GM23338 (cell line): ENCODE measurements around the gene EP300. TPM values are rescaled to one million over a fixed set of nuclear protein-coding genes. Genes with fewer than 3 reads are reported as not detected.

Experiments
- ATAC-seq: fragments of 200-7000 bp; cut with Tn5 transposase; 3 replicates; pipeline ENCODE4 v1.9.1; 2020
- DNase-seq: peaks from one replicate; pipeline ENCODE4 v3.0.0-alpha.2; 2015; ENCODE audit warnings: low spot score
- H2AFZ ChIP-seq: fragments of 200-600 bp; sonication (generic); 2 replicates; pipeline ENCODE4 v1.8.0; 2016; ENCODE audit warnings: antibody characterized with exemption, mild to moderate bottlenecking, moderate library complexity
- H3F3A ChIP-seq: fragments of 200-600 bp; sonication (generic); replicated peaks from 2 replicates; pipeline ENCODE4 v1.8.0; 2017; ENCODE audit warnings: antibody characterized with exemption, mixed run types, low read depth
- H3K27ac ChIP-seq: fragments of 200-600 bp; sonication (generic); 2 replicates; pipeline ENCODE4 v1.6.1; 2016; ENCODE audit warnings: low read depth
- H3K27me3 ChIP-seq: fragments of 200-600 bp; sonication (generic); 2 replicates; pipeline ENCODE4 v1.8.0; 2016; ENCODE audit warnings: mild to moderate bottlenecking, mixed run types, moderate library complexity; ENCODE audit not compliant: insufficient read depth
- H3K36me3 ChIP-seq: fragments of 200-600 bp; sonication (generic); 2 replicates; pipeline ENCODE4 v1.8.0; 2016; ENCODE audit warnings: mild to moderate bottlenecking; ENCODE audit not compliant: insufficient read depth
- H3K4me1 ChIP-seq: fragments of 200-600 bp; sonication (generic); 2 replicates; pipeline ENCODE4 v1.8.0; 2016; ENCODE audit warnings: mild to moderate bottlenecking, moderate library complexity; ENCODE audit not compliant: insufficient read depth
- H3K4me2 ChIP-seq: fragments of 200-600 bp; sonication (generic); 2 replicates; pipeline ENCODE4 v1.7.1; 2017; ENCODE audit warnings: mixed run types
- H3K4me3 ChIP-seq: fragments of 200-600 bp; sonication (generic); 2 replicates; pipeline ENCODE4 v1.6.1; 2016; ENCODE audit warnings: mixed run types
- H3K79me2 ChIP-seq: fragments of 200-600 bp; sonication (generic); replicated peaks from 2 replicates; pipeline ENCODE4 v1.8.0; 2017; ENCODE audit warnings: mild to moderate bottlenecking; ENCODE audit not compliant: insufficient read depth
- H3K9me2 ChIP-seq: fragments of 200-600 bp; sonication (generic); 2 replicates; pipeline ENCODE4 v1.8.0; 2017; ENCODE audit not compliant: insufficient read depth
- H4K20me1 ChIP-seq: fragments of 200-600 bp; sonication (generic); replicated peaks from 2 replicates; pipeline ENCODE4 v1.8.0; 2017; ENCODE audit warnings: mild to moderate bottlenecking; ENCODE audit not compliant: insufficient read depth
- H3K27ac Mint-ChIP-seq: 2 replicates; pipeline ENCODE4 v1.8.0; 2020; ENCODE audit warnings: inconsistent platforms, mild to moderate bottlenecking, moderate library complexity, mixed read lengths
- H3K27me3 Mint-ChIP-seq: 3 replicates; pipeline ENCODE4 v1.8.0; 2022; ENCODE audit warnings: low read depth, mild to moderate bottlenecking, moderate library complexity, mixed read lengths, inconsistent platforms; ENCODE audit not compliant: insufficient read depth, poor library complexity
- H3K36me3 Mint-ChIP-seq: 3 replicates; pipeline ENCODE4 v1.8.0; 2021; ENCODE audit warnings: low read depth, mild to moderate bottlenecking, inconsistent platforms, moderate library complexity, mixed read lengths
- H3K4me1 Mint-ChIP-seq: 3 replicates; pipeline ENCODE4 v1.8.0; 2020; ENCODE audit warnings: mild to moderate bottlenecking, inconsistent platforms, mixed read lengths
- H3K4me3 Mint-ChIP-seq: 3 replicates; pipeline ENCODE4 v1.8.0; 2021; ENCODE audit warnings: moderate library complexity, mild to moderate bottlenecking, inconsistent platforms, mixed read lengths
- H3K9me3 Mint-ChIP-seq: 3 replicates; pipeline ENCODE4 v1.8.0; 2020; ENCODE audit warnings: moderate library complexity, mild to moderate bottlenecking, inconsistent platforms, mixed read lengths
- EZH2 ChIP-seq: fragments of 200-600 bp; sonication (generic); IDR thresholded peaks from one replicate; pipeline ENCODE4 v1.8.0; 2017; ENCODE audit warnings: antibody characterized with exemption, mild to moderate bottlenecking, low read depth; ENCODE audit not compliant: unreplicated experiment
- EZH2phosphoT487 ChIP-seq: fragments of 200-600 bp; sonication (generic); IDR thresholded peaks from one replicate; pipeline ENCODE4 v1.8.1; 2018; ENCODE audit warnings: antibody characterized with exemption; ENCODE audit not compliant: unreplicated experiment
- STAT1 ChIP-seq: IDR thresholded peaks from one replicate; pipeline ENCODE4 v1.6.1; 2016; ENCODE audit warnings: antibody characterized with exemption; ENCODE audit not compliant: unreplicated experiment
- ZNF114 ChIP-seq: fragments of 250-450 bp; sonication (Bioruptor Pico); IDR thresholded peaks from 2 replicates; pipeline ENCODE4 v1.5.0; 2020; ENCODE audit warnings: mild to moderate bottlenecking, moderate library complexity
- ZNF331 ChIP-seq: fragments of 250-450 bp; sonication (Bioruptor Pico); IDR thresholded peaks from 2 replicates; pipeline ENCODE4 v1.5.0; 2020; ENCODE audit warnings: low read depth, mild to moderate bottlenecking, moderate library complexity
- polyA plus RNA-seq: library from polyadenylated mRNA; unstranded; fragments of >200 nt; fragmentation: Nextera tagmentation; extraction: Ambion mirVana; gene quantifications from 2 replicates; pipeline ENCODE4 v1.2.1, GENCODE V29; 2016
- total RNA-seq: library from RNA; depleted of rRNA; stranded (reverse); fragments of >200 nt; shearing (Covaris generic); gene quantifications from 2 replicates; pipeline ENCODE4 v1.2.3, GENCODE V29; 2014
- TF ChIP-seq, protein P1 (sequence below), 2 experiments: fragments of 200-600 bp in 1 of 2; sonication (generic) in 1 of 2; conservative IDR thresholded peaks; 2 replicates each; pipeline versions ENCODE4 v1.5.1 to v1.6.1; 2016 to 2017; ENCODE audit warnings: antibody characterized with exemption in 2 of 2, low read depth in 2 of 2, mild to moderate bottlenecking in 2 of 2, moderate library complexity in 1 of 2
- TF ChIP-seq, protein P2 (sequence below): fragments of 250-450 bp; sonication (Bioruptor Pico); IDR thresholded peaks from 2 replicates; pipeline ENCODE4 v1.5.0; 2020; ENCODE audit warnings: mild to moderate bottlenecking, moderate library complexity

The EP300 gene
- total and polyA plus RNA-seq, 2 experiments from 2014 or later = 40.7 to 129 TPM

DNA sequence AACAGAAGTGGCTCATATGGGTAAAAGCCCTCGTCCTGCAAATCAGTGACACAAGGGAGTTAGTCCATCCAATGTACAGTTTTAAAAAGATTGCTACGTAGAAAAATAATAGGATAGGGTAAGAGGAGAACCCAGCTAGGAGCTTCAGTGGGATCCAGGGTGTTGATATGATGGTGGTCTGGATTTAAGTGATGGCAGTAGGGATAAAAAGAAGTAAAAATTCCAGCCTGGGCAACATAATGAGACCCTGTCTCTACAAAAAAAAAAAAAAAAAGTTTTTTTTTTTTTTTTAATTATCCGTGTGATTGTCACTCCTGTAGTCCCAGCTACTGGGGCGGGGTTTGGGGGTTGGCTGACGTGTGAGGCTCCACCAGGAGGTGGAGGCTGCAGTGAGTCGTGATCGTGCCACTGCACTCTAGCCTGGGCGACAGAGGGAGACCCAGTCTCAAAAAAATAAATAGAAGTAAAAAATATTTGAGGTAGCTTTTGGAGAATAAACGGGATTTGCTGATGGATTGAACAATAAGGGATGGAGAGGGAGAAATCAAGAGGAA lies 105.7 kb downstream of the EP300 start:
- ATAC-seq = peak; percentile 25
- H3K36me3 Mint-ChIP-seq = no peaks in the 10 kb centered on the region
- no peaks in the 10 kb centered on the region; the same call in 1 of the 3 replicates for H3K4me1 Mint-ChIP-seq
- peak overlapping the region; percentile 100 for H2AFZ ChIP-seq
- no peaks in the 10 kb centered on the region; the same call in 1 of the 2 replicates for H3K4me1 ChIP-seq
- no peak overlapping the region for H3K27ac ChIP-seq
- H3K79me2 ChIP-seq = no peaks in the 10 kb centered on the region
- H3K4me2 ChIP-seq = peak overlapping the region; percentile 98
- H3K4me3 ChIP-seq = peak overlapping the region; percentile 83
- no peaks in the 10 kb centered on the region for H3K9me2 ChIP-seq
- no peak overlapping the region for H3K27ac Mint-ChIP-seq
- TF ChIP-seq, protein P1, sequence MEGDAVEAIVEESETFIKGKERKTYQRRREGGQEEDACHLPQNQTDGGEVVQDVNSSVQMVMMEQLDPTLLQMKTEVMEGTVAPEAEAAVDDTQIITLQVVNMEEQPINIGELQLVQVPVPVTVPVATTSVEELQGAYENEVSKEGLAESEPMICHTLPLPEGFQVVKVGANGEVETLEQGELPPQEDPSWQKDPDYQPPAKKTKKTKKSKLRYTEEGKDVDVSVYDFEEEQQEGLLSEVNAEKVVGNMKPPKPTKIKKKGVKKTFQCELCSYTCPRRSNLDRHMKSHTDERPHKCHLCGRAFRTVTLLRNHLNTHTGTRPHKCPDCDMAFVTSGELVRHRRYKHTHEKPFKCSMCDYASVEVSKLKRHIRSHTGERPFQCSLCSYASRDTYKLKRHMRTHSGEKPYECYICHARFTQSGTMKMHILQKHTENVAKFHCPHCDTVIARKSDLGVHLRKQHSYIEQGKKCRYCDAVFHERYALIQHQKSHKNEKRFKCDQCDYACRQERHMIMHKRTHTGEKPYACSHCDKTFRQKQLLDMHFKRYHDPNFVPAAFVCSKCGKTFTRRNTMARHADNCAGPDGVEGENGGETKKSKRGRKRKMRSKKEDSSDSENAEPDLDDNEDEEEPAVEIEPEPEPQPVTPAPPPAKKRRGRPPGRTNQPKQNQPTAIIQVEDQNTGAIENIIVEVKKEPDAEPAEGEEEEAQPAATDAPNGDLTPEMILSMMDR (conservative IDR thresholded peaks at IDR 0.05; ENCODE audit: low read depth in 2 of 2) = peak in 1 of 2 experiments; percentile 1; a peak in 1 of 4 replicates
- TF ChIP-seq ZNF331 (CRISPR knock-in tag) = no peak
- peaks cover 12% of the 10 kb centered on the region for H3F3A ChIP-seq
- H3K36me3 ChIP-seq = no peaks in the 10 kb centered on the region
- no peaks in the 10 kb centered on the region for H4K20me1 ChIP-seq
- peak overlapping the region; percentile 79 for H3K4me3 Mint-ChIP-seq
- DNase-seq = peak; percentile 56
- H3K9me3 Mint-ChIP-seq = peaks cover 2% of the 10 kb centered on the region; the same call in 2 of the 3 replicates
- H3K27me3 ChIP-seq = peaks cover 32% of the 10 kb centered on the region
- H3K27me3 Mint-ChIP-seq = peaks cover 27% of the 10 kb centered on the region

DNA sequence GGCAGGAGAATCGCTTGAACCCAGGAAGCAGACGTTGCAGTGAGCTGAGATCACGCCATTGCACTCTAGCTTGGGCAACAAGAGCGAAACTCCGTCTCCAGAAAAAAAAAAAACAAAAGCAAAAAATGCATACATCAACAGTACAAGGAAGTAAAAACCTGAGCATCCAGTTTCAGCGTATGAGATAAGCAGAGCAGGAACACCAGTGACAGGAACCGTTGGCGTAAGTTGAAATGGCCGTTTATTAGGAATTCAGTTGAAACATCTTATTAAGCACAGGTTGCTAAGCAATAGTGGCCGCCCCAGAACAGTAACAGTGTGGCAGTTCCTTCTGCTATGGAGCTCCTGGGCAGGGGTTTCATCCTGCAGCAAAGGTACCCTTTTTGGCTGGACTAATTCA lies 108.7 kb downstream of the EP300 start:
- Histone ChIP-seq H3K4me3 (no peak overlapping the region), H3K9me2 (no peaks in the 10 kb centered on the region), H3K4me1 (no peaks in the 10 kb centered on the region; the same call in 1 of the 2 replicates), H3K79me2 (peaks cover 8% of the 10 kb centered on the region; the same call in 1 of the 2 replicates), H3K36me3 (no peaks in the 10 kb centered on the region), H2AFZ (no peak overlapping the region), H3F3A (peaks cover 15% of the 10 kb centered on the region), H3K4me2 (no peak overlapping the region), H4K20me1 (no peaks in the 10 kb centered on the region), H3K27me3 (peaks cover 30% of the 10 kb centered on the region), H3K27ac (no peak overlapping the region)
- ATAC-seq = no peak
- H3K4me1 Mint-ChIP-seq = peaks cover 3% of the 10 kb centered on the region
- H3K4me3 Mint-ChIP-seq = no peak overlapping the region
- DNase-seq = no peak
- peaks cover 41% of the 10 kb centered on the region for H3K27me3 Mint-ChIP-seq
- peaks cover 2% of the 10 kb centered on the region; the same call in 1 of the 3 replicates for H3K9me3 Mint-ChIP-seq
- H3K27ac Mint-ChIP-seq = no peak overlapping the region
- TF ChIP-seq EZH2phosphoT487 (no peak), EZH2 (no peak), STAT1 (no peak), ZNF114 (no peak)
- TF ChIP-seq, protein P2, sequence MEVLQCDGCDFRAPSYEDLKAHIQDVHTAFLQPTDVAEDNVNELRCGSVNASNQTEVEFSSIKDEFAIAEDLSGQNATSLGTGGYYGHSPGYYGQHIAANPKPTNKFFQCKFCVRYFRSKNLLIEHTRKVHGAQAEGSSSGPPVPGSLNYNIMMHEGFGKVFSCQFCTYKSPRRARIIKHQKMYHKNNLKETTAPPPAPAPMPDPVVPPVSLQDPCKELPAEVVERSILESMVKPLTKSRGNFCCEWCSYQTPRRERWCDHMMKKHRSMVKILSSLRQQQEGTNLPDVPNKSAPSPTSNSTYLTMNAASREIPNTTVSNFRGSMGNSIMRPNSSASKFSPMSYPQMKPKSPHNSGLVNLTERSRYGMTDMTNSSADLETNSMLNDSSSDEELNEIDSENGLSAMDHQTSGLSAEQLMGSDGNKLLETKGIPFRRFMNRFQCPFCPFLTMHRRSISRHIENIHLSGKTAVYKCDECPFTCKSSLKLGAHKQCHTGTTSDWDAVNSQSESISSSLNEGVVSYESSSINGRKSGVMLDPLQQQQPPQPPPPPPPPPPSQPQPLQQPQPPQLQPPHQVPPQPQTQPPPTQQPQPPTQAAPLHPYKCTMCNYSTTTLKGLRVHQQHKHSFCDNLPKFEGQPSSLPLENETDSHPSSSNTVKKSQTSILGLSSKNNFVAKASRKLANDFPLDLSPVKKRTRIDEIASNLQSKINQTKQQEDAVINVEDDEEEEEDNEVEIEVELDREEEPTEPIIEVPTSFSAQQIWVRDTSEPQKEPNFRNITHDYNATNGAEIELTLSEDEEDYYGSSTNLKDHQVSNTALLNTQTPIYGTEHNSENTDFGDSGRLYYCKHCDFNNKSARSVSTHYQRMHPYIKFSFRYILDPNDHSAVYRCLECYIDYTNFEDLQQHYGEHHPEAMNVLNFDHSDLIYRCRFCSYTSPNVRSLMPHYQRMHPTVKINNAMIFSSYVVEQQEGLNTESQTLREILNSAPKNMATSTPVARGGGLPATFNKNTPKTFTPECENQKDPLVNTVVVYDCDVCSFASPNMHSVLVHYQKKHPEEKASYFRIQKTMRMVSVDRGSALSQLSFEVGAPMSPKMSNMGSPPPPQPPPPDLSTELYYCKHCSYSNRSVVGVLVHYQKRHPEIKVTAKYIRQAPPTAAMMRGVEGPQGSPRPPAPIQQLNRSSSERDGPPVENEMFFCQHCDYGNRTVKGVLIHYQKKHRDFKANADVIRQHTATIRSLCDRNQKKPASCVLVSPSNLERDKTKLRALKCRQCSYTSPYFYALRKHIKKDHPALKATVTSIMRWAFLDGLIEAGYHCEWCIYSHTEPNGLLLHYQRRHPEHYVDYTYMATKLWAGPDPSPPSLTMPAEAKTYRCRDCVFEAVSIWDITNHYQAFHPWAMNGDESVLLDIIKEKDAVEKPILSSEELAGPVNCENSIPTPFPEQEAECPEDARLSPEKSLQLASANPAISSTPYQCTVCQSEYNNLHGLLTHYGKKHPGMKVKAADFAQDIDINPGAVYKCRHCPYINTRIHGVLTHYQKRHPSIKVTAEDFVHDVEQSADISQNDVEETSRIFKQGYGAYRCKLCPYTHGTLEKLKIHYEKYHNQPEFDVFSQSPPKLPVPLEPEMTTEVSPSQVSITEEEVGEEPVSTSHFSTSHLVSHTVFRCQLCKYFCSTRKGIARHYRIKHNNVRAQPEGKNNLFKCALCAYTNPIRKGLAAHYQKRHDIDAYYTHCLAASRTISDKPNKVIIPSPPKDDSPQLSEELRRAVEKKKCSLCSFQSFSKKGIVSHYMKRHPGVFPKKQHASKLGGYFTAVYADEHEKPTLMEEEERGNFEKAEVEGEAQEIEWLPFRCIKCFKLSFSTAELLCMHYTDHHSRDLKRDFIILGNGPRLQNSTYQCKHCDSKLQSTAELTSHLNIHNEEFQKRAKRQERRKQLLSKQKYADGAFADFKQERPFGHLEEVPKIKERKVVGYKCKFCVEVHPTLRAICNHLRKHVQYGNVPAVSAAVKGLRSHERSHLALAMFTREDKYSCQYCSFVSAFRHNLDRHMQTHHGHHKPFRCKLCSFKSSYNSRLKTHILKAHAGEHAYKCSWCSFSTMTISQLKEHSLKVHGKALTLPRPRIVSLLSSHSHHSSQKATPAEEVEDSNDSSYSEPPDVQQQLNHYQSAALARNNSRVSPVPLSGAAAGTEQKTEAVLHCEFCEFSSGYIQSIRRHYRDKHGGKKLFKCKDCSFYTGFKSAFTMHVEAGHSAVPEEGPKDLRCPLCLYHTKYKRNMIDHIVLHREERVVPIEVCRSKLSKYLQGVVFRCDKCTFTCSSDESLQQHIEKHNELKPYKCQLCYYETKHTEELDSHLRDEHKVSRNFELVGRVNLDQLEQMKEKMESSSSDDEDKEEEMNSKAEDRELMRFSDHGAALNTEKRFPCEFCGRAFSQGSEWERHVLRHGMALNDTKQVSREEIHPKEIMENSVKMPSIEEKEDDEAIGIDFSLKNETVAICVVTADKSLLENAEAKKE = no peak
- TF ChIP-seq, protein P1 (conservative IDR thresholded peaks at IDR 0.05; ENCODE audit: low read depth in 2 of 2) = no peak
- no peaks in the 10 kb centered on the region for H3K36me3 Mint-ChIP-seq
